Gastroesophageal sphincter (tissue), 3 donors: Measurements from ENCODE around the gene SPOCK3.

Experiments
- CTCF ChIP-seq, 4 experiments: fragments of 200-600 bp in 2 of 4; fragments of 450-650 bp in 2 of 4; sonication (generic) in 1 of 4; IDR thresholded peaks; one replicate each; pipeline ENCODE4 v1.5.1; 2017 to 2019; ENCODE audit warnings: antibody characterized with exemption in 4 of 4, mild to moderate bottlenecking in 2 of 4, moderate library complexity in 2 of 4
- POLR2A ChIP-seq, 2 donors: fragments of 450-650 bp; IDR thresholded peaks; one replicate each; pipeline ENCODE4 v1.6.1; 2017; ENCODE audit warnings: antibody characterized with exemption in 2 of 2, mild to moderate bottlenecking in 2 of 2, moderate library complexity in 1 of 2
- POLR2AphosphoS5 ChIP-seq: sonication (generic); formaldehyde crosslinking; IDR thresholded peaks from one replicate; pipeline ENCODE4 v1.6.1; 2017; ENCODE audit warnings: antibody characterized with exemption

GRCh38 chr4:166763018-166763417, 471.3 kb downstream of the SPOCK3 start:
- TF ChIP-seq CTCF (IDR thresholded peaks at IDR 0.05), result no peak
- no peak for TF ChIP-seq POLR2AphosphoS5
- TF ChIP-seq POLR2A (IDR thresholded peaks at IDR 0.05), result no peak
